Testis (tissue), 2 donors: ENCODE results near the gene TBC1D1.

Experiments used
- POLR2A ChIP-seq: fragments of 450-650 bp; IDR thresholded peaks from one replicate; pipeline ENCODE4 v1.6.1; 2017; ENCODE audit warnings: antibody characterized with exemption, mild to moderate bottlenecking, moderate library complexity
- TF ChIP-seq, protein P1 (sequence below), 3 experiments: fragments of 450-650 bp in 2 of 3; fragments of 200-600 bp in 1 of 3; sonication (generic) in 1 of 3; IDR thresholded peaks; one replicate each; pipeline ENCODE4 v1.5.1; 2016 to 2019; ENCODE audit warnings: antibody characterized with exemption in 3 of 3, mild to moderate bottlenecking in 2 of 3, moderate library complexity in 1 of 3

DNA sequence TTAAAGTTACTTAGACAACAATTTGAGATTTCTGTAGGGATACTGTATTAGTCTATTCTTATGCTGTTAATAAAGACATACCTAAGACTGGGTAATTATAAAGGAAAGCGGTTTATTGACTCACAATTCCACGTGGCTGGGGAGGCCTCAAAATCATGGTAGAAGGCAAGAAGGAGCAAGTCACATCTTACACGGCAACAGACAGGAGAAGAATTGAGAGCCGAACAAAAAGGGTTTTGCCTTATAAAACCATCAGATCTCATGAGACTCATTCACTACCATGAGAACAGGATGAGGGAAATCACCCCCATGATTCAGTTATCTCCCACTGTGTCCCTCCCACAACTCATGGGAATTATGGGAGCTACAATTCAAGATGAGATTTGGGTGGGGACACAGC lies 80.3 kb downstream of the TBC1D1 start:
- TF ChIP-seq, protein P1, sequence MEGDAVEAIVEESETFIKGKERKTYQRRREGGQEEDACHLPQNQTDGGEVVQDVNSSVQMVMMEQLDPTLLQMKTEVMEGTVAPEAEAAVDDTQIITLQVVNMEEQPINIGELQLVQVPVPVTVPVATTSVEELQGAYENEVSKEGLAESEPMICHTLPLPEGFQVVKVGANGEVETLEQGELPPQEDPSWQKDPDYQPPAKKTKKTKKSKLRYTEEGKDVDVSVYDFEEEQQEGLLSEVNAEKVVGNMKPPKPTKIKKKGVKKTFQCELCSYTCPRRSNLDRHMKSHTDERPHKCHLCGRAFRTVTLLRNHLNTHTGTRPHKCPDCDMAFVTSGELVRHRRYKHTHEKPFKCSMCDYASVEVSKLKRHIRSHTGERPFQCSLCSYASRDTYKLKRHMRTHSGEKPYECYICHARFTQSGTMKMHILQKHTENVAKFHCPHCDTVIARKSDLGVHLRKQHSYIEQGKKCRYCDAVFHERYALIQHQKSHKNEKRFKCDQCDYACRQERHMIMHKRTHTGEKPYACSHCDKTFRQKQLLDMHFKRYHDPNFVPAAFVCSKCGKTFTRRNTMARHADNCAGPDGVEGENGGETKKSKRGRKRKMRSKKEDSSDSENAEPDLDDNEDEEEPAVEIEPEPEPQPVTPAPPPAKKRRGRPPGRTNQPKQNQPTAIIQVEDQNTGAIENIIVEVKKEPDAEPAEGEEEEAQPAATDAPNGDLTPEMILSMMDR (IDR thresholded peaks at IDR 0.05), result no peak
- no peak for TF ChIP-seq POLR2A
